Endothelial cell of umbilical vein (primary cell): ENCODE data around the gene ARMS2. TPM values are rescaled to one million over a fixed set of nuclear protein-coding genes. Genes with fewer than 3 reads are reported as not detected.

ENCODE experiments used
- BruUV-seq: library from RNA; stranded (reverse); fragments of 400-500 nt; replicated peaks from 2 replicates; lab custom pipeline; 2021; lab: Mats Ljungman, UMichigan
- CTCF ChIA-PET: fragments of 300-600, 350-600 bp; sonication (Branson Sonifier 250); formaldehyde crosslinking; loops from one replicate; lab custom pipeline; 2021; ENCODE audit warnings: antibody characterized with exemption, inconsistent platforms; lab: Charles Lee
- POLR2A ChIA-PET: fragments of 300-600, 350-600 bp; sonication (Branson Sonifier 250); formaldehyde crosslinking; loops from one replicate; lab custom pipeline; 2021; ENCODE audit warnings: antibody characterized with exemption, inconsistent platforms; lab: Charles Lee
- DNase-seq: peaks from one replicate; pipeline ENCODE4 v3.0.0-alpha.2; 2011; ENCODE audit warnings: low read depth, low spot score
- FAIRE-seq: peaks from 2 replicates; lab custom pipeline; 2011; peaks lifted over from hg19 to GRCh38; lab: Jason Lieb, UNC
- H2AFZ ChIP-seq: 2 replicates; pipeline ENCODE4 v1.6.0; 2012; ENCODE audit warnings: low read depth, low read length, control low read depth, inconsistent platforms
- H3K27ac ChIP-seq: 2 replicates; pipeline ENCODE4 v1.5.1; 2011; ENCODE audit warnings: low read depth, mild to moderate bottlenecking, control low read depth, low read length, moderate library complexity; ENCODE audit not compliant: insufficient read depth
- H3K27me3 ChIP-seq, 2 experiments: 2 replicates each; pipeline versions ENCODE4 v1.6.0 to v1.6.1; 2011; ENCODE audit warnings: low read length in 2 of 2, mixed read lengths in 1 of 2; ENCODE audit not compliant: control insufficient read depth in 2 of 2, insufficient read depth in 2 of 2
- H3K36me3 ChIP-seq, 2 experiments: 2 replicates in 1 of 2; 3 replicates in 1 of 2; pipeline ENCODE4 v1.5.1; 2011; ENCODE audit warnings: low read length in 2 of 2, mild to moderate bottlenecking in 1 of 2, moderate library complexity in 1 of 2; ENCODE audit not compliant: control insufficient read depth in 2 of 2, insufficient read depth in 2 of 2; ENCODE audit errors: extremely low read depth in 1 of 2
- H3K4me1 ChIP-seq: 3 replicates; pipeline ENCODE4 v1.5.1; 2011; ENCODE audit warnings: mild to moderate bottlenecking, low read length; ENCODE audit not compliant: control insufficient read depth, insufficient read depth; ENCODE audit errors: extremely low read depth
- H3K4me2 ChIP-seq: 2 replicates; pipeline ENCODE4 v1.6.1; 2011; ENCODE audit warnings: low read length, control low read depth, mixed read lengths; ENCODE audit not compliant: insufficient read depth
- H3K4me3 ChIP-seq, 3 experiments: fragments of 200-600 bp in 1 of 3; sonication (generic), shearing (Covaris generic) in 1 of 3; replicated peaks in 1 of 3; 2 replicates each; pipeline ENCODE4 v1.5.1; 2011 to 2016; ENCODE audit warnings: control low read depth in 3 of 3, low read length in 3 of 3, mild to moderate bottlenecking in 2 of 3, inconsistent platforms in 1 of 3, low read depth in 1 of 3, moderate library complexity in 1 of 3; ENCODE audit not compliant: insufficient read depth in 1 of 3
- H3K79me2 ChIP-seq: 2 replicates; pipeline ENCODE4 v1.6.0; 2012; ENCODE audit warnings: low read length, inconsistent platforms; ENCODE audit not compliant: control insufficient read depth, insufficient read depth
- H3K9ac ChIP-seq: replicated peaks from 2 replicates; pipeline ENCODE3; 2011; ENCODE audit warnings: low read length, control low read depth; ENCODE audit not compliant: insufficient read depth; ENCODE audit errors: extremely low read depth
- H3K9me1 ChIP-seq: replicated peaks from 3 replicates; pipeline ENCODE4 v1.6.0; 2011; ENCODE audit warnings: mild to moderate bottlenecking, low read length; ENCODE audit not compliant: control insufficient read depth, insufficient read depth; ENCODE audit errors: extremely low read depth
- H3K9me3 ChIP-seq: replicated peaks from 2 replicates; pipeline ENCODE4 v1.5.1; 2012; ENCODE audit warnings: low read length, inconsistent platforms; ENCODE audit not compliant: control insufficient read depth, insufficient read depth
- H4K20me1 ChIP-seq: replicated peaks from 2 replicates; pipeline ENCODE3; 2011; ENCODE audit warnings: mild to moderate bottlenecking, low read length; ENCODE audit not compliant: control insufficient read depth, insufficient read depth; ENCODE audit errors: extremely low read depth
- CTCF ChIP-seq, 2 donors: IDR thresholded peaks; 1 replicate in 1 of 2; 2 replicates in 1 of 2; pipeline ENCODE4 v1.5.1; 2011; ENCODE audit warnings: low read length in 2 of 2, mild to moderate bottlenecking in 2 of 2, moderate library complexity in 2 of 2, control low read depth in 1 of 2, inconsistent platforms in 1 of 2, low read depth in 1 of 2; ENCODE audit not compliant: insufficient read depth in 1 of 2; ENCODE audit errors: extremely low read depth in 1 of 2
- EZH2 ChIP-seq: IDR thresholded peaks from 2 replicates; pipeline ENCODE4 v1.6.1; 2012; ENCODE audit warnings: borderline replicate concordance, low read depth, mild to moderate bottlenecking, moderate library complexity, low read length, inconsistent platforms; ENCODE audit not compliant: severe bottlenecking
- FOS ChIP-seq: IDR thresholded peaks from 2 replicates; pipeline ENCODE4 v1.6.1; 2011; ENCODE audit warnings: mild to moderate bottlenecking, low read length, moderate library complexity, borderline replicate concordance; ENCODE audit not compliant: insufficient read depth
- GATA2 ChIP-seq: IDR thresholded peaks from 2 replicates; pipeline ENCODE4 v1.7.0; 2011; ENCODE audit warnings: low read depth, mild to moderate bottlenecking, moderate library complexity, mixed read lengths, low read length; ENCODE audit not compliant: insufficient read length, insufficient read depth
- JUN ChIP-seq: IDR thresholded peaks from 2 replicates; pipeline ENCODE4 v1.6.1; 2011; ENCODE audit warnings: borderline replicate concordance, low read depth; ENCODE audit not compliant: insufficient read length, insufficient read depth
- MAX ChIP-seq: IDR thresholded peaks from 2 replicates; pipeline ENCODE4 v1.6.1; 2011; ENCODE audit not compliant: insufficient read depth, insufficient read length
- MYC ChIP-seq: IDR thresholded peaks from one replicate; pipeline ENCODE4 v1.6.1; 2011; ENCODE audit warnings: mild to moderate bottlenecking, low read depth, low read length
- POLR2A ChIP-seq: IDR thresholded peaks from 2 replicates; pipeline ENCODE4 v1.6.1; 2012; ENCODE audit warnings: low read depth, mild to moderate bottlenecking, control low read depth, low read length
- POLR2AphosphoS5 ChIP-seq: IDR thresholded peaks from 2 replicates; pipeline ENCODE4 v1.6.1; 2012; ENCODE audit warnings: low read depth, mild to moderate bottlenecking, control low read depth, low read length, moderate library complexity; ENCODE audit not compliant: insufficient read depth
- dilution Hi-C: fragments of 300-500 bp; cut with MboI; formaldehyde crosslinking; loops from one replicate; pipeline ENCODE4 v1.15.0; 2019; ENCODE audit warnings: low sequenced_read_pairs; ENCODE audit not compliant: extremely low pct_ligation_motif_present
- intact Hi-C: fragments of 100-400 bp; cut with micrococcal nuclease; formaldehyde crosslinking; loops from one replicate; pipeline ENCODE4 v1.10.0; 2022
- polyA plus RNA-seq, 4 experiments: library from polyadenylated mRNA; depleted of rRNA in 3 of 4; stranded (reverse) in 3 of 4; unstranded in 1 of 4; fragments of >200 nt; gene quantifications; 2 replicates each; pipeline versions ENCODE4 v1.2.1 to v1.2.3, GENCODE V29; 2011 to 2012; ENCODE audit warnings: missing spikeins in 1 of 4
- total RNA-seq: library from RNA; stranded (reverse); gene quantifications from 2 replicates; pipeline ENCODE4 v1.2.3, GENCODE V29; 2021

The ARMS2 gene
- total and polyA plus RNA-seq, 2 donors (not counting 3 experiments of a cell fraction or from before 2014, with no cell fraction given), result not detected

DNA sequence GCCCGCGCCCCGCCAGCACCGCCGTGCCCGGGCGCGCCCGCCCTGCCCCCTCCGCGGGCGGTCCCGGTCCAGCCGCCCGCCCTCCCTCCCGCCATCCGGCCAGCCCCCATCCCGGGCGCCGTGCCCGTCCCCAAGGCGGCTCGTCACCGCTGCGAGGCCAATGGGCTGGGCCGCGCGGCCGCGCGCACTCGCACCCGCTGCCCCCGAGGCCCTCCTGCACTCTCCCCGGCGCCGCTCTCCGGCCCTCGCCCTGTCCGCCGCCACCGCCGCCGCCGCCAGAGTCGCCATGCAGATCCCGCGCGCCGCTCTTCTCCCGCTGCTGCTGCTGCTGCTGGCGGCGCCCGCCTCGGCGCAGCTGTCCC is 6.9 kb downstream of the ARMS2 start, which contains the start of gene HTRA1:
Gene HTRA1, plus strand, starts transcription at position 187 of the 362 bp plus-strand sequence. Its CDS starts 100 bp downstream, at position 287.
- TF ChIP-seq FOS, result no peak
- no peak for TF ChIP-seq GATA2
- TF ChIP-seq POLR2A, result peak; percentile 58
- TF ChIP-seq MYC, result no peak
- no peak for TF ChIP-seq JUN
- TF ChIP-seq EZH2, result no peak
- TF ChIP-seq POLR2AphosphoS5, result peak; percentile 59
- TF ChIP-seq CTCF (IDR thresholded peaks at IDR 0.05; ENCODE audit: extremely low read depth in 1 of 2, insufficient read depth in 1 of 2, low read depth in 1 of 2, low read length in 2 of 2), result no peak
- no peak for TF ChIP-seq MAX
- H3K79me2 ChIP-seq, result peaks cover 13% of the 10 kb centered on the region
- peak within 1 kb of the TSS; percentile 84 for H3K9ac ChIP-seq
- dilution Hi-C loops (no loop called here), intact Hi-C loops (loop anchor here (1.0 to 10.0 kb wide), 2 partner anchors 33 to 1953 kb away; partner anchors contain the start of gene OAT)
- POLR2A ChIA-PET, result no interaction called here
- H3K36me3 ChIP-seq, result no peaks in the 10 kb centered on the region
- CTCF ChIA-PET, result interaction anchor here (1.1 to 3.0 kb wide), 3 partner anchors 33 to 104 kb away, joined by 5 to 15 read pairs (median 9); no protein-coding TSS in a partner anchor
- no peaks in the 10 kb centered on the region for H3K9me3 ChIP-seq
- no TSS peak for BruUV-seq
- FAIRE-seq (no peak), DNase-seq (peak; percentile 67)
- H4K20me1 ChIP-seq, result no peaks in the 10 kb centered on the region
- no peaks in the 10 kb centered on the region for H3K27me3 ChIP-seq
- H3K9me1 ChIP-seq, result no peaks in the 10 kb centered on the region
- H3K4me3 ChIP-seq, result peak within 1 kb of the TSS; percentile 71 to 92 (median 88)
- peak within 1 kb of the TSS; percentile 79 for H2AFZ ChIP-seq
- H3K4me2 ChIP-seq, result peak within 1 kb of the TSS; percentile 89
- H3K27ac ChIP-seq, result peak within 1 kb of the TSS; percentile 46
- peaks cover 14% of the 10 kb centered on the region for H3K4me1 ChIP-seq
